H9 (cell line): ENCODE results near the gene CD163L1. TPM values are rescaled to one million over a fixed set of nuclear protein-coding genes. Genes with fewer than 3 reads are reported as not detected.

ENCODE experiments used
- DNase-seq: peaks from one replicate; pipeline ENCODE4 v3.0.0-alpha.2; 2017
- H2AFZ ChIP-seq: one replicate; pipeline ENCODE4 v1.6.1; 2013; ENCODE audit warnings: mild to moderate bottlenecking, low read length, control low read depth, moderate library complexity
- H2AK5ac ChIP-seq: 2 replicates; pipeline ENCODE4 v1.6.1; 2013; ENCODE audit warnings: low read length, control low read depth, mixed read lengths; ENCODE audit not compliant: insufficient read length
- H2BK120ac ChIP-seq: one replicate; pipeline ENCODE4 v1.6.1; 2013; ENCODE audit warnings: low read depth, mild to moderate bottlenecking, low read length, control low read depth, inconsistent platforms; ENCODE audit not compliant: poor library complexity, severe bottlenecking
- H2BK12ac ChIP-seq: 2 replicates; pipeline ENCODE4 v1.6.1; 2013; ENCODE audit warnings: low read length, control low read depth, mixed read lengths, low read depth; ENCODE audit not compliant: insufficient read length
- H2BK15ac ChIP-seq: 2 replicates; pipeline ENCODE4 v1.6.1; 2013; ENCODE audit warnings: low read depth, low read length, control low read depth
- H2BK20ac ChIP-seq: one replicate; pipeline ENCODE4 v1.6.1; 2013; ENCODE audit warnings: low read depth, mild to moderate bottlenecking, low read length, control low read depth, inconsistent platforms; ENCODE audit not compliant: poor library complexity, severe bottlenecking
- H2BK5ac ChIP-seq: 2 replicates; pipeline ENCODE4 v1.6.1; 2013; ENCODE audit warnings: low read length, control low read depth, mixed read lengths; ENCODE audit not compliant: insufficient read length
- H3K14ac ChIP-seq: 2 replicates; pipeline ENCODE4 v1.6.1; 2013; ENCODE audit warnings: low read length, control low read depth; ENCODE audit not compliant: insufficient read depth
- H3K18ac ChIP-seq: 2 replicates; pipeline ENCODE4 v1.6.1; 2013; ENCODE audit warnings: low read depth, mild to moderate bottlenecking, mixed read lengths, low read length, control low read depth; ENCODE audit not compliant: insufficient read length
- H3K23ac ChIP-seq: 2 replicates; pipeline ENCODE4 v1.6.1; 2013; ENCODE audit warnings: low read length, control low read depth, mixed read lengths, low read depth; ENCODE audit not compliant: insufficient read length
- H3K23me2 ChIP-seq: 2 replicates; pipeline ENCODE4 v1.6.1; 2013; ENCODE audit warnings: low read depth, mild to moderate bottlenecking, mixed read lengths, low read length, control low read depth; ENCODE audit not compliant: insufficient read length, poor library complexity, severe bottlenecking
- H3K27ac ChIP-seq: 2 replicates; pipeline ENCODE4 v1.5.1; 2013; ENCODE audit warnings: low read length, control low read depth, mixed read lengths, low read depth; ENCODE audit not compliant: insufficient read length
- H3K27me3 ChIP-seq: 2 replicates; pipeline ENCODE4 v1.6.1; 2013; ENCODE audit warnings: low read length, control low read depth, inconsistent platforms; ENCODE audit not compliant: insufficient read depth
- H3K4ac ChIP-seq: 2 replicates; pipeline ENCODE4 v1.6.1; 2013; ENCODE audit warnings: low read depth, mild to moderate bottlenecking, control low read depth, inconsistent platforms, low read length, moderate library complexity
- H3K4me1 ChIP-seq: 2 replicates; pipeline ENCODE4 v1.6.1; 2013; ENCODE audit warnings: low read length, control low read depth, inconsistent platforms; ENCODE audit not compliant: insufficient read depth
- H3K4me2 ChIP-seq: 2 replicates; pipeline ENCODE4 v1.6.1; 2013; ENCODE audit warnings: low read length, control low read depth, mixed read lengths; ENCODE audit not compliant: insufficient read length, insufficient read depth
- H3K56ac ChIP-seq: 2 replicates; pipeline ENCODE4 v1.6.1; 2013; ENCODE audit warnings: low read depth, mild to moderate bottlenecking, mixed read lengths, low read length, control low read depth; ENCODE audit not compliant: insufficient read length
- H3K79me1 ChIP-seq: 2 replicates; pipeline ENCODE4 v1.6.1; 2013; ENCODE audit warnings: low read depth, mild to moderate bottlenecking, moderate library complexity, low read length, control low read depth, inconsistent platforms; ENCODE audit not compliant: insufficient read depth, poor library complexity, severe bottlenecking
- H3K79me2 ChIP-seq: 2 replicates; pipeline ENCODE4 v1.6.1; 2013; ENCODE audit warnings: low read length, control low read depth, inconsistent platforms; ENCODE audit not compliant: insufficient read depth
- H3K9ac ChIP-seq: 2 replicates; pipeline ENCODE4 v1.6.1; 2013; ENCODE audit warnings: low read length, control low read depth, mixed read lengths; ENCODE audit not compliant: insufficient read length; ENCODE audit errors: extremely low read depth
- H3K9me3 ChIP-seq: one replicate; pipeline ENCODE4 v1.6.1; 2013; ENCODE audit warnings: low read depth, low read length, inconsistent platforms; ENCODE audit not compliant: control insufficient read depth
- H3T11ph ChIP-seq: one replicate; pipeline ENCODE4 v1.6.1; 2013; ENCODE audit warnings: mild to moderate bottlenecking, low read length, control low read depth, inconsistent platforms
- H4K20me1 ChIP-seq: one replicate; pipeline ENCODE4 v1.6.1; 2013; ENCODE audit not compliant: control insufficient read depth, insufficient read length, insufficient read depth
- H4K5ac ChIP-seq: 2 replicates; pipeline ENCODE4 v1.6.1; 2013; ENCODE audit warnings: low read depth, mild to moderate bottlenecking, mixed read lengths, low read length, control low read depth; ENCODE audit not compliant: insufficient read length
- H4K8ac ChIP-seq: replicated peaks from 2 replicates; pipeline ENCODE4 v1.6.1; 2013; ENCODE audit warnings: low read length, control low read depth, mixed read lengths, low read depth; ENCODE audit not compliant: insufficient read length
- H4K91ac ChIP-seq: 2 replicates; pipeline ENCODE4 v1.6.1; 2013; ENCODE audit warnings: low read depth, mild to moderate bottlenecking, moderate library complexity, mixed read lengths, low read length, control low read depth; ENCODE audit not compliant: insufficient read length
- H3K27ac Mint-ChIP-seq, 3 experiments: 2 replicates in 2 of 3; 3 replicates in 1 of 3; pipeline ENCODE4 v1.8.0; 2020 to 2021; ENCODE audit warnings: mixed read lengths in 3 of 3, mild to moderate bottlenecking in 1 of 3, moderate library complexity in 1 of 3
- H3K27me3 Mint-ChIP-seq: 2 replicates; pipeline ENCODE4 v1.8.0; 2021; ENCODE audit warnings: low read depth, mild to moderate bottlenecking, moderate library complexity, mixed read lengths
- H3K36me3 Mint-ChIP-seq, 3 experiments: 2 replicates in 2 of 3; 3 replicates in 1 of 3; pipeline ENCODE4 v1.8.0; 2020 to 2021; ENCODE audit warnings: low read depth in 3 of 3, mixed read lengths in 3 of 3; ENCODE audit not compliant: insufficient read depth in 1 of 3
- H3K4me1 Mint-ChIP-seq, 2 experiments: 2 replicates each; pipeline ENCODE4 v1.8.0; 2020; ENCODE audit warnings: mixed read lengths in 2 of 2
- H3K4me3 Mint-ChIP-seq, 2 experiments: 2 replicates in 1 of 2; 3 replicates in 1 of 2; pipeline ENCODE4 v1.8.0; 2020 to 2021; ENCODE audit warnings: mild to moderate bottlenecking in 2 of 2, mixed read lengths in 2 of 2, moderate library complexity in 1 of 2
- H3K9me3 Mint-ChIP-seq, 2 experiments: 2 replicates in 1 of 2; 3 replicates in 1 of 2; pipeline ENCODE4 v1.8.0; 2020; ENCODE audit warnings: mild to moderate bottlenecking in 2 of 2, mixed read lengths in 2 of 2, moderate library complexity in 1 of 2
- CTCF ChIP-seq: fragments of 200-600 bp; sonication (generic); conservative IDR thresholded peaks from 3 replicates; pipeline ENCODE4 v1.8.0; 2021; ENCODE audit warnings: antibody characterized with exemption, mild to moderate bottlenecking
- WGBS: extraction: QIAGEN DNeasy Blood & Tissue Kit; methylation state at CpG from one replicate; pipeline ENCODE4 v1.1.7; 2013; ENCODE audit warnings: missing lambda C conversion rate, low lambda C conversion rate, mixed read lengths; ENCODE audit not compliant: insufficient read length; ENCODE audit errors: extremely low coverage; 5-methylcytosine and 5-hydroxymethylcytosine counted together
- total RNA-seq: library from RNA; stranded (reverse); gene quantifications from 2 replicates; pipeline ENCODE4 v1.2.1, GENCODE V29; 2021

CD163L1 gene
- total RNA-seq, 1 experiment from 2014 or later: 0.39 TPM

GRCh38 chr12:7354529-7354928 is 89.4 kb downstream of the CD163L1 start:
- Mint-ChIP-seq H3K36me3 (no peaks in the 10 kb centered on the region), H3K27ac (no peak overlapping the region), H3K27me3 (no peaks in the 10 kb centered on the region), H3K4me1 (no peaks in the 10 kb centered on the region), H3K9me3 (no peaks in the 10 kb centered on the region), H3K4me3 (no peak overlapping the region)
- H3K27me3 ChIP-seq: no peaks in the 10 kb centered on the region
- H3K23ac ChIP-seq: no peak overlapping the region
- no peaks in the 10 kb centered on the region for H4K20me1 ChIP-seq
- H4K5ac ChIP-seq: no peak overlapping the region
- H3K4me1 ChIP-seq: no peaks in the 10 kb centered on the region
- no peaks in the 10 kb centered on the region for H3K23me2 ChIP-seq
- H2BK120ac ChIP-seq: no peak overlapping the region
- H2BK15ac ChIP-seq: no peak overlapping the region
- no peak overlapping the region for H3T11ph ChIP-seq
- no peak overlapping the region for H3K9ac ChIP-seq
- no peak for DNase-seq
- no CpG with 5 or more reads among the region's 4 CpGs for WGBS
- no peak overlapping the region for H2AFZ ChIP-seq
- no peak overlapping the region for H4K91ac ChIP-seq
- no peaks in the 10 kb centered on the region for H3K79me2 ChIP-seq
- H3K27ac ChIP-seq: no peak overlapping the region
- no peak overlapping the region for H2BK20ac ChIP-seq
- no peak overlapping the region for H2BK12ac ChIP-seq
- no peak overlapping the region for H3K56ac ChIP-seq
- no peaks in the 10 kb centered on the region for H3K79me1 ChIP-seq
- no peak overlapping the region for H2AK5ac ChIP-seq
- no peak overlapping the region for H4K8ac ChIP-seq
- no peak overlapping the region for H2BK5ac ChIP-seq
- no peaks in the 10 kb centered on the region for H3K9me3 ChIP-seq
- H3K4me2 ChIP-seq: no peak overlapping the region
- H3K18ac ChIP-seq: no peak overlapping the region
- no peak overlapping the region for H3K14ac ChIP-seq
- no peak for TF ChIP-seq CTCF
- no peak overlapping the region for H3K4ac ChIP-seq
